CD4-positive, CD25-positive, alpha-beta regulatory T cell (primary cell): ENCODE data around the gene BACE2. TPM values are rescaled to one million over a fixed set of nuclear protein-coding genes. Genes with fewer than 3 reads are reported as not detected.
"Not testable (repeated sequence)": the region's sequence is repeated elsewhere in the genome, so short reads cannot be mapped to it uniquely, and the experiment has no call there.

Experiments used
- ATAC-seq, 2 donors: fragments of 150-1000 bp; cut with Tn5 transposase; one replicate each; pipeline ENCODE4 v1.10.0; 2021; ENCODE audit warnings: low read depth in 2 of 2, moderate number of reproducible peaks in 2 of 2, moderate library complexity in 1 of 2
- DNase-seq, 3 donors: peaks; one replicate each; pipeline versions ENCODE4 v3.0.0 to v3.0.0-alpha.2; 2012 to 2022; ENCODE audit warnings: mixed read lengths in 1 of 3
- H3K27ac ChIP-seq: one replicate; pipeline ENCODE4 v1.7.0; 2013; ENCODE audit warnings: mild to moderate bottlenecking, low read length; ENCODE audit not compliant: insufficient read depth, poor library complexity, severe bottlenecking
- H3K27me3 ChIP-seq: one replicate; pipeline ENCODE4 v1.7.0; 2013; ENCODE audit warnings: low read length; ENCODE audit not compliant: control insufficient read depth, insufficient read depth
- H3K36me3 ChIP-seq: one replicate; pipeline ENCODE4 v1.7.0; 2013; ENCODE audit warnings: mild to moderate bottlenecking, low read length, moderate library complexity; ENCODE audit not compliant: control insufficient read depth, insufficient read depth
- H3K4me1 ChIP-seq: 2 replicates; pipeline ENCODE4 v1.7.0; 2013; ENCODE audit warnings: mild to moderate bottlenecking, low read length; ENCODE audit not compliant: insufficient read depth, control insufficient read depth, poor library complexity, severe bottlenecking
- H3K4me3 ChIP-seq: one replicate; pipeline ENCODE4 v1.7.0; 2013; ENCODE audit warnings: low read depth, mild to moderate bottlenecking, low read length, moderate library complexity
- H3K9me3 ChIP-seq, 2 experiments: 1 replicate in 1 of 2; 2 replicates in 1 of 2; pipeline ENCODE4 v1.7.0; 2013; ENCODE audit warnings: low read length in 2 of 2, mild to moderate bottlenecking in 1 of 2, moderate library complexity in 1 of 2; ENCODE audit not compliant: control insufficient read depth in 2 of 2
- H3K27ac Mint-ChIP-seq, 3 donors: one replicate each; pipeline ENCODE4 v1.8.0; 2020 to 2022; ENCODE audit warnings: mild to moderate bottlenecking in 3 of 3, mixed read lengths in 3 of 3, moderate library complexity in 2 of 3
- H3K27me3 Mint-ChIP-seq: one replicate; pipeline ENCODE4 v1.8.0; 2022; ENCODE audit warnings: mild to moderate bottlenecking, mixed read lengths
- H3K36me3 Mint-ChIP-seq: one replicate; pipeline ENCODE4 v1.8.0; 2020; ENCODE audit warnings: mixed read lengths
- H3K4me1 Mint-ChIP-seq, 4 donors: one replicate each; pipeline ENCODE4 v1.8.0; 2020 to 2022; ENCODE audit warnings: mixed read lengths in 4 of 4, mild to moderate bottlenecking in 1 of 4
- H3K4me3 Mint-ChIP-seq, 4 donors: one replicate each; pipeline ENCODE4 v1.8.0; 2020 to 2022; ENCODE audit warnings: mild to moderate bottlenecking in 4 of 4, mixed read lengths in 4 of 4, moderate library complexity in 3 of 4
- H3K9me3 Mint-ChIP-seq, 7 donors: one replicate each; pipeline ENCODE4 v1.8.0; 2020 to 2022; ENCODE audit warnings: mixed read lengths in 7 of 7, mild to moderate bottlenecking in 3 of 7, moderate library complexity in 2 of 7
- polyA plus RNA-seq, 4 donors: library from polyadenylated mRNA; unstranded; fragments of 300-500 nt; fragmentation: Illumina TruSeq; gene quantifications; one replicate each; pipeline ENCODE4 v1.2.3, GENCODE V29; 2021
- total RNA-seq: library from RNA; stranded (reverse); gene quantifications from one replicate; pipeline ENCODE4 v1.2.3, GENCODE V29; 2022

The BACE2 gene
- total and polyA plus RNA-seq, 5 donors from 2014 or later: 0.70 to 2.5 (median 1.1) TPM

DNA sequence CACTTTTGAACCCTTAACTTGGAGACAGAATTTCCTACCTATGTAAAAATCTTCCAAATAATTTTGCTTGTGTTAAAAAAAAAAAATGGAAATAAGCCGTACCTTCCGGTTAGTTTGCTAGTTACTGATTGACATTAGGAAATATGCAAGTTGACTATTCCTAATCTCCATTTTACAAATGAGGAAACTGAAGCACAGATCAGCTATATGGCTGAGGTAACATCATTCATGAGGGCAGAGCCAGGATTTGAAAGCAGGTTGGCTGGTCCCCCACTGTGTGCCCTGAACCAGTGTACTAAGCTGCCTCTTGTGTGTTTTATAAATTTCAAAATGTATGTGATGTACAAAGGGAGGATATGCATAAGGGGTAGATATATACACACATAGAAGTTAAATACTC, 29.6 kb downstream of the BACE2 start:
- Histone ChIP-seq H3K9me3 (no peaks in the 10 kb centered on the region), H3K4me1 (no peaks in the 10 kb centered on the region), H3K27me3 (no peaks in the 10 kb centered on the region), H3K36me3 (no peaks in the 10 kb centered on the region), H3K27ac (no peak overlapping the region), H3K4me3 (no peak overlapping the region)
- Mint-ChIP-seq H3K9me3 (no peaks in the 10 kb centered on the region), H3K36me3 (no peaks in the 10 kb centered on the region), H3K27me3 (peaks cover 7% of the 10 kb centered on the region), H3K4me3 (no peak overlapping the region), H3K27ac (no peak overlapping the region), H3K4me1 (no peaks in the 10 kb centered on the region)
- ATAC-seq (no peak), DNase-seq (no peak)

DNA sequence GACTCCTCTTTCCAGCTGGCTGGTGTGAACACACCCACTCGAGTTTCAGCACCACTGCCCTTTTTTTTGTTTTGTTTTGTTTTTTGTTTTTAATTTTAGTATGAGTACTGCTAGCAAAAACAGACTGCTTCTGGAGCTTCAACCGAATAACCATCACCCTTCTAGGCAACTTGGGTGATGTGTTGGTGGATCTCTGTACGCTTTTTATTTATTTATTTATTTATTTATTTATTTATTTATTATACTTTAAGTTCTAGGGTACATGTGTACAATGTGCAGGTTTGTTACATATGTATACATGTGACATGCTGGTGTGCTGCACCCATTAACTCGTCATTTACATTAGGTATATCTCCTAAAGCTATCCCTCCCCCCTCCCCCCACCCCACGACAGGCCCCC, 30.7 kb downstream of the BACE2 start:
- H3K4me3 ChIP-seq, H3K36me3 Mint-ChIP-seq, H3K4me1 ChIP-seq, H3K27ac ChIP-seq, H3K36me3 ChIP-seq, H3K4me1 Mint-ChIP-seq, H3K27ac Mint-ChIP-seq, H3K27me3 Mint-ChIP-seq, H3K27me3 ChIP-seq, ATAC-seq, H3K9me3 ChIP-seq, H3K4me3 Mint-ChIP-seq, DNase-seq, H3K9me3 Mint-ChIP-seq: not testable (repeated sequence)

DNA sequence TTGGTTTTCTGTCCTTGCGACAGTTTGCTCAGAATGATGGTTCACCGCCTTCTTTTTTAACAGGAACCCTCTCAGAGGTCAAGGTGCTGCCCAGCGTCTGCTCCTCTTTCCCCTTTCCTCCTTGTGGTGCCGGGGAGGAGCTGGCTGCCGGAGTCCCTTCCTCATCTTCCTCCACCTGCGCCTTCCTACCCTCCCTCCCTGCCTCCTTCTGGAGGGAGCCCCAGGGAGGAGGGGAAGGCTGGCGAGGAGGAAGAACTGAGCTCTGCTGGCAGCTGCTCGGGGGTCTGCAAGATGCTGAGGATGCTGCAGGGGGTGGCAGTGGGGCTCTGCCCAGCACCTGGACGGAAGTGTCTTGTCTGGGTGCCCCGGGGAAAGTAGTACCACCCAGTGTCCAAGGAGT, 31.2 kb downstream of the BACE2 start:
- no peak for DNase-seq
- Mint-ChIP-seq H3K27ac (no peak overlapping the region), H3K4me1 (peaks cover 0 to 4% (median 0%) of the 10 kb centered on the region in 4 donors), H3K27me3 (peaks cover 7% of the 10 kb centered on the region), H3K4me3 (no peak overlapping the region), H3K36me3 (no peaks in the 10 kb centered on the region), H3K9me3 (peaks cover 0 to 2% (median 0%) of the 10 kb centered on the region in 7 donors)
- no peaks in the 10 kb centered on the region for H3K9me3 ChIP-seq
- H3K36me3 ChIP-seq: no peaks in the 10 kb centered on the region
- no peaks in the 10 kb centered on the region for H3K4me1 ChIP-seq
- ATAC-seq: no peak
- no peak overlapping the region for H3K4me3 ChIP-seq
- H3K27ac ChIP-seq: no peak overlapping the region
- H3K27me3 ChIP-seq: no peaks in the 10 kb centered on the region

DNA sequence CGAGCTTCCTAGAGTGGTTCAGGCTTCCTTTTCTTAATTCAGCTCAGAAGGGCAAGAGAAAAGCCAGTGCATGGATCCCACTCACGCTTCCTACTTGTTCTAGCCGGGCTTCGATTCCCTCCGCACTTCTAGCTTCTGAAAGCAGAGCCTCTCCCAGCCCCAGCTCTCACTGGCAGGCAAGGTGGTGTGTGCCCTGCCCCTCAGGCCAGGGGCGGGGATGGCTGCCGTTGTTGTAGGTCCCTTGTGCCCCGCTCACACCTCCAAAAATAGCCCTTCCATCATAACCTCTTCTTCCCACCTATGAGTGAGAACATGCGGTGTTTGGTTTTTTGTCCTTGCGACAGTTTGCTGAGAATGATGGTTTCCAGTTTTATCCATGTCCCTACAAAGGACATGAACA, 31.6 kb downstream of the BACE2 start:
- Histone ChIP-seq H3K4me1 (no peaks in the 10 kb centered on the region), H3K9me3 (no peaks in the 10 kb centered on the region), H3K27ac (no peak overlapping the region), H3K4me3 (no peak overlapping the region), H3K36me3 (no peaks in the 10 kb centered on the region), H3K27me3 (no peaks in the 10 kb centered on the region)
- DNase-seq (no peak), ATAC-seq (no peak)
- H3K27ac Mint-ChIP-seq: no peak overlapping the region
- no peak overlapping the region for H3K4me3 Mint-ChIP-seq
- H3K9me3 Mint-ChIP-seq: peaks cover 0 to 2% (median 0%) of the 10 kb centered on the region in 7 donors
- H3K36me3 Mint-ChIP-seq: no peaks in the 10 kb centered on the region
- peaks cover 7% of the 10 kb centered on the region for H3K27me3 Mint-ChIP-seq
- peaks cover 0 to 4% (median 0%) of the 10 kb centered on the region in 4 donors for H3K4me1 Mint-ChIP-seq

DNA sequence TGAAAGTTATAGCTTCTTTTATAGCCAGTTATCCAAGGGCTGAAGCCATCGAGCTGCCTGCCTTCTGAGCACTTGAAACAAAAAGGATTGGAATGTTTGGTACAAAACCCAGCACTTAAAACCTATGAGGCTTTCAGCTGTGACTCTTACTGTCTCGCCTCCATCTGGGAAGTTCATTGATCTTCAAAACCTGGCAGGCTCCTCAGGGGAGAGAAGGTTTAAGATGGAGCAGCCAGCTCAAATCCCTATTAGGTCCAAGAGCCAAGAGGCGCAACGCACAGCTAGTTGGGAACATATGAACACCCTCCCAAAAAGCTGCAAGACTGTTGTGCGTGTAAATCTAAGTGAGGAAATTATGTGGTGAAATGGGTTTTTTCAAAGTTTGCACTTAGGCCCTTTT, 33.4 kb downstream of the BACE2 start:
- peaks cover 7% of the 10 kb centered on the region for H3K27me3 Mint-ChIP-seq
- H3K27me3 ChIP-seq: no peaks in the 10 kb centered on the region
- H3K36me3 ChIP-seq: no peaks in the 10 kb centered on the region
- no peak overlapping the region for H3K4me3 ChIP-seq
- DNase-seq (no peak), ATAC-seq (no peak)
- H3K27ac Mint-ChIP-seq: no peak overlapping the region
- H3K36me3 Mint-ChIP-seq: no peaks in the 10 kb centered on the region
- no peak overlapping the region for H3K4me3 Mint-ChIP-seq
- no peak overlapping the region for H3K27ac ChIP-seq
- H3K4me1 ChIP-seq: no peaks in the 10 kb centered on the region
- no peaks in the 10 kb centered on the region for H3K9me3 ChIP-seq
- H3K4me1 Mint-ChIP-seq: peaks cover 0 to 4% (median 0%) of the 10 kb centered on the region in 4 donors
- peaks cover 0 to 2% (median 0%) of the 10 kb centered on the region in 7 donors for H3K9me3 Mint-ChIP-seq

DNA sequence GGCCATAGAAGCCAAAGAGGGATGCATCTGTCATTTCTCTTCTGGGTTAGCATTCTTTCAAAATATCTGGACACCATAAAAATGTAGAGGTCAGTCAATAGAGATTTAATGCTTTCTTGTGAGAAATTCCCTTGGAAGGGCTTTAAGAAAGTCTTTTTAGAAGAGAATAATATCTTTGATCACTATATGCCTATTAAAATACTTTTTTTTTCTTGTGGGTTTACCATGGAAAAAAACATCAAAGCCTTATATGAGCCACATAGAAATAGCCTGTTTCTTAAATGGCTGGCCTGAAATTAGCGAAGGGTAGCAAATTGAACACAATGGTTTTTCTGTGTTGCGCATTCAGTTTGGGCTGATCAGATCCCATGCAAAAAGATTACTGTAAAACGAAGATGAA, 36.8 kb downstream of the BACE2 start:
- Mint-ChIP-seq H3K4me1 (peaks cover 0 to 4% (median 0%) of the 10 kb centered on the region in 4 donors), H3K4me3 (no peak overlapping the region), H3K9me3 (peaks cover 0 to 2% (median 0%) of the 10 kb centered on the region in 7 donors), H3K36me3 (no peaks in the 10 kb centered on the region), H3K27ac (no peak overlapping the region), H3K27me3 (no peaks in the 10 kb centered on the region)
- Histone ChIP-seq H3K27me3 (no peaks in the 10 kb centered on the region), H3K36me3 (no peaks in the 10 kb centered on the region), H3K4me3 (no peak overlapping the region), H3K4me1 (no peaks in the 10 kb centered on the region), H3K27ac (no peak overlapping the region), H3K9me3 (no peaks in the 10 kb centered on the region)
- ATAC-seq (no peak), DNase-seq (no peak)

DNA sequence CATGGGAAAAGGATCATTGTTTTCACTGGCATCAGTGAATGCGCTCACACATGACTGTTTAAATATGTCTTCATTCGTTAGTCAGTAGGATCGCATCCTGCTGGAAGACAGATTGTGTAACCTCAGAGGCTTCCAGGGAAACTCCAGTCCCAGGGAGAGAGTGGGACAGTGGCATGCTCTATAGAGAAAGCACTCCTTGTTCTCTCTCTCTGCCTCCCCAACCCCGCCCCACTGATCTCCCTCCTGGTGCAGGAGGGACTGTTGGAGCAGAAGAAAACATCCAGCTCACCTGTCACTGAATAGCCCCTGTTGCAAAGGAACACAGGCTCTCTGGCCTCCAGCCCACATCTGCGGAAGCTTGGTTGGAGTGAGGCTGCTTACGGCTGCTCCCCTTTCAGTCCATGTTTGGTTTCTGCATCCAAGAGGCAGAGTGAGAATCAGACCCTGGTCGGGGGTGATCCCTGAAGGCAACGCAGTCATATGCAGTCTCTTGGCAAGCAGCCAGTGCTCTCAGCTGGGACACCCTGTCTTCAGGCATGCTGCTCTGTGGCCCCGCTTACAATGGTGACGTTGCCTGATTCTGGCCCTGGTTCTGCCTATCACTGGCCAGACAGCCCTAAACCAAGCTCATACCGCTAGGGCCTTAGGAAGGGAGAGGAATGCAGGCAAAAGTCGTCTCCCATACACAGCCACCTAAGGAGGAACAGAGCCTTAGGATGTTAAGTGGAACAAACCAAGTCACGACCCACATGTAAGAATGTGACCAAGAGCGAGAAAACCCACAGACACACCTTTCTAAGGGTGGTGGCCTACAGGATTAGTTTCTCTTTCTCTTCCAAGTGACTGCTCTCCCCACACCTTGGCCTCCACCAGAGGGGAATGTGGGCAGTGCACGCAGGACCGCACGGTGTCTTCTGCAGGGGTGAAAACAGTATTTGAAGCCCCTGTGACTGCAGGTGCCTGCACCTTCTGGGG, 39.7 kb downstream of the BACE2 start:
- Histone ChIP-seq H3K36me3 (no peaks in the 10 kb centered on the region), H3K4me3 (no peak overlapping the region), H3K9me3 (no peaks in the 10 kb centered on the region), H3K27ac (no peak overlapping the region), H3K4me1 (no peaks in the 10 kb centered on the region), H3K27me3 (no peaks in the 10 kb centered on the region)
- DNase-seq: no peak
- Mint-ChIP-seq H3K9me3 (peaks cover 0 to 2% (median 0%) of the 10 kb centered on the region in 7 donors), H3K36me3 (no peaks in the 10 kb centered on the region), H3K4me3 (no peak overlapping the region), H3K4me1 (peaks cover 0 to 4% (median 0%) of the 10 kb centered on the region in 4 donors), H3K27me3 (no peaks in the 10 kb centered on the region), H3K27ac (no peak overlapping the region)
- ATAC-seq: no peak

DNA sequence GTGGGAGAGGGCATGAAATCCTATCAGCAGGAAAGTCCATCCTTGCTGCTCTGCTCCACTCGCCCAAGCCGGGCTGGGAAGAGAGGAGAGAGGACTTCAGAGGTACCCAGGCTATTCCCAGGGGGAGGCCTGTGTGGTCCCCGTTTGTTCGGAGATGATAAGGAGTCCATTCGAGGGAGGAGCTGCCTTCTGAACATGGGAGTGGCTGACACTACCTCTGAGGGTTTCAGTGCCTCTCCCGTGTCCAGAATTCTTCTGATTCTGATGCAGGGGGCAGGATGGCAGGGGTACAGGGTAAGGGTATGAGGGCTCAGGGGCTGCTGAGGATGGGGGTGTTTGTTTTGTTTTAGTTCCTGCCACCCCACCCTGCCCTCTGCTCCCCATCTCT, 40.4 kb downstream of the BACE2 start:
- no peak for ATAC-seq
- H3K9me3 Mint-ChIP-seq: peaks cover 0 to 2% (median 0%) of the 10 kb centered on the region in 7 donors

More for the DNA sequence above, 40.4 kb downstream of the BACE2 start:
- no peaks in the 10 kb centered on the region for H3K4me1 ChIP-seq
- no peak overlapping the region for H3K4me3 ChIP-seq
- Mint-ChIP-seq H3K27ac (no peak overlapping the region), H3K36me3 (no peaks in the 10 kb centered on the region), H3K4me3 (no peak overlapping the region), H3K27me3 (no peaks in the 10 kb centered on the region), H3K4me1 (peaks cover 0 to 3% (median 0%) of the 10 kb centered on the region in 4 donors)
- no peak for DNase-seq
- H3K36me3 ChIP-seq: no peaks in the 10 kb centered on the region
- H3K27me3 ChIP-seq: no peaks in the 10 kb centered on the region
- H3K27ac ChIP-seq: no peak overlapping the region
- no peaks in the 10 kb centered on the region for H3K9me3 ChIP-seq
